ENCODE measurements around the gene CKAP5.

Gene CKAP5

GRCh38 chr11:46766656-46767055, 79.4 kb downstream of the CKAP5 start:
- DNase-seq (ENCODE audit: low read depth in 2 of 2): no peak

- DNase-seq (ENCODE audit: low read depth in 2 of 2): no peak
These were observed 83.8 kb downstream of the CKAP5 start for GRCh38 chr11:46762248-46762647.

GRCh38 chr11:46761807-46762206, 84.3 kb downstream of the CKAP5 start:
- DNase-seq (ENCODE audit: low read depth in 2 of 2): no peak

GRCh38 chr11:46760429-46761128, 85.5 kb downstream of the CKAP5 start:
- DNase-seq (ENCODE audit: low read depth in 2 of 2): no peak

- DNase-seq (ENCODE audit: low read depth in 2 of 2): no peak
These were observed 86.9 kb downstream of the CKAP5 start for GRCh38 chr11:46759196-46759595.

- DNase-seq (ENCODE audit: low read depth in 2 of 2): no peak
These were observed 90.1 kb downstream of the CKAP5 start for GRCh38 chr11:46755962-46756361.

GRCh38 chr11:46747150-46747549, 98.9 kb downstream of the CKAP5 start:
- no peak for DNase-seq (ENCODE audit: low read depth in 2 of 2)

- DNase-seq (ENCODE audit: low read depth in 2 of 2): no peak
These were observed 100.1 kb downstream of the CKAP5 start for GRCh38 chr11:46745995-46746394.

GRCh38 chr11:46745328-46745727, 100.8 kb downstream of the CKAP5 start:
- no peak for DNase-seq (ENCODE audit: low read depth in 2 of 2)

GRCh38 chr11:46743693-46744339, 102.3 kb downstream of the CKAP5 start:
- no peak for DNase-seq (ENCODE audit: low read depth in 2 of 2)

GRCh38 chr11:46743043-46743442, 103.0 kb downstream of the CKAP5 start:
- DNase-seq (ENCODE audit: low read depth in 2 of 2): no peak

GRCh38 chr11:46741600-46742484, 104.2 kb downstream of the CKAP5 start:
- DNase-seq (ENCODE audit: low read depth in 2 of 2): no peak

GRCh38 chr11:46738887-46739286, 107.2 kb downstream of the CKAP5 start:
- DNase-seq (ENCODE audit: low read depth in 2 of 2): no peak

- DNase-seq (ENCODE audit: low read depth in 2 of 2): no peak
These were observed 108.4 kb downstream of the CKAP5 start for GRCh38 chr11:46737699-46738098.

GRCh38 chr11:46736615-46737014, 109.5 kb downstream of the CKAP5 start:
- peak; percentile 20 to 25 for DNase-seq (ENCODE audit: low read depth in 2 of 2)

- no peak for DNase-seq (ENCODE audit: low read depth in 2 of 2)
These were observed 109.9 kb downstream of the CKAP5 start for GRCh38 chr11:46736146-46736545.

- DNase-seq (ENCODE audit: low read depth in 2 of 2): no peak
These were observed 112.8 kb downstream of the CKAP5 start for GRCh38 chr11:46733234-46733633.

GRCh38 chr11:46731545-46731944, 114.5 kb downstream of the CKAP5 start:
- no peak for DNase-seq (ENCODE audit: low read depth in 2 of 2)

GRCh38 chr11:46729110-46730027, 116.7 kb downstream of the CKAP5 start:
- DNase-seq (ENCODE audit: low read depth in 2 of 2): no peak

GRCh38 chr11:46728659-46729040, 117.4 kb downstream of the CKAP5 start:
- DNase-seq (ENCODE audit: low read depth in 2 of 2): no peak

GRCh38 chr11:46727952-46728658, 118.0 kb downstream of the CKAP5 start:
- no peak for DNase-seq (ENCODE audit: low read depth in 2 of 2)
